NCI-H69 (cell line): ENCODE results near the gene SEMA4C.

ENCODE experiments used
- DNase-seq: peaks from one replicate; lab custom pipeline; 2025; lab: John Stamatoyannopoulos, UW

Gene SEMA4C

GRCh38 chr2:96869822-96870625 is at the start of gene SEMA4C:
TSS of gene SEMA4C (minus strand) at chr2:96870080. CDS start at chr2:96867886, 2,194 bp downstream.
- peak; percentile 65 for DNase-seq

DNA sequence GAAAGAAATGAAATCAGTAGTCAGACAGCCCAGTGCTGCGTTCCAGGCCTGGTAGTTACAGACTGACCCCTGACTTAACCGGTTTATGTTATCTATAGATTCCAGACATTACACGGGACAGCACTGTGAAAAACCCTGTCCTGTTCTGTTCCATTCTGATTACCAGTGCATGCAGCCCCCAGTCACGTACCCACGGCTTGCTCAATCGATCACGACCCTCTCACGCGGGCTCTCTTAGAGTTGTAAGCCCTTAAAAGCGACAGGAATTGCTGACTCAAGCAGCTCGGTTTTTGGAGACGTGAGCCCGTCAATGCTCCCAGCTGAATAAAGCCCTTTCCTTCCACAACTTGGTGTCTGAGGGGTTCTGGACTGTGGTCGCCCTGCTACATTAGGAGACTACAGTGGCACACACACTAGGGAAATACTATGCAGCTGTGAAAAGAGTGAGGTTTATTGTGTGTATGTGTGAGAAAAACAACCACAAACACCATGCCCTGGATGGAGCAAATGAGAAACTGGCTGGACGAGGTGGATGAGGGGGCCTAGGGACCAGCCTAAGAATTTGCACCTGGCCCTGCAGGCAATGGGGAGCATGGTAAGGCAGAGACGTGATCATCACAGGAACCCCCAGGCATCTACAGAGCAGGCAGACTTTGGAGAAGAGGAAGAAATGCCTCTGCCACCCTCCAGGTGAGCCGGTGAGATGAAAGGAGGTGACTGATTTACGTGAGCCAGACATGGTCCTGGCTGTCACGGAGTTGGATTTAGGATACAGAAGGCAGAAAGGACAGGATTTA is 49.1 kb upstream of the SEMA4C start:
- DNase-seq, result no peak

DNA sequence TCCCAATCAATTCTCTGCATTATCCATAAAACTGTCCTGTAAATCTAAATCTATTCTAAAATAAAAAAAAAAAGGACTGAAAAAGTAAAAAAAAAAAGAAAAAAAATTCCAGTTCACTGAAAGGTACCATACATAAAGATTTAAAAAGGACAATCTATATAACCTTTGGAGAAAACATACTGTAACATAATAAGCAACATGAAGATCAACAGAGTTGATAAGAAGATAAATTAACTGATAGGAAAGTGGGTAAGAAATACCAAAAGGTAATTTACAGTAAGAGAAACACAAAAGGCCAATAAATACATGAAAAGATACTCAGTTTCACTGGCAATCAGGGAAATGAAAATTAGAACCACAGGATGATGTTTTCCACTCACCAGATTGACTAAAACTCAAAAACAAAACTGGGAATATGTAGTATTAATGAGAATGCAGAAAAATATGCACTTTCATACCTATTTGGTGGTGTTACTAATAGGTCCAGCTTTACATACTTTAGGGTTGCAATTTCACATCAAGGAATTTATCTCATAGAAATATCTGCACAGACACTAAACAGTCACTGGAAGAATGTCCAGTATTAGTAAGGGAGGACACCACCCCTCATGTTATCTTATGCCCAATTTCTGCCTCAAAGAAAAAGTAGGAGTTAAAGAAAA is 48.3 kb upstream of the SEMA4C start:
- no peak for DNase-seq

GRCh38 chr2:96916646-96917543 is 47.0 kb upstream of the SEMA4C start:
- peak; percentile 94 for DNase-seq

DNA sequence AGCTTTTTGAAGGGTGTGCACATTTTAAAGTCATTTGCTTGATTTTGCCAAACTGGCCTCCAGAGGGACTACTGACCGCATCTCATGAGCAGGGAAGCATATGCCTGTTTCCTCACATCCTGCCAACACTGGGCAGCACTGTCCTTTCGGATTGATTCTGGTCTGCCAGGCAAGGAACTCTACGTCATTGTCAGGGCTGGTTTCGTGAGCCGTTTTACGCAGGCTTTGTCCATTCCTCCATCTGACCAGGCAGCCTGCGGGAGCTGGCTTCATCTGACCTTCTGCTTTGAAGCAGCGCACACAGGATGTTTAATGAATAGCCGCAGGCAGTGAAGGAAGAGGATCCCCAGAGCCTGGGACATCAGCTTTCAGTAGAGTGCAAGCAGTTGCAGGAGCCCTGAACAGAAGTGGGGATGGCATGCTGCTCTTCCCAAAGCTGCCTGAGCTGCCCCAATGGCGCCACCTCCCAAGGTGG is 46.3 kb upstream of the SEMA4C start:
- peak; percentile 87 for DNase-seq

DNA sequence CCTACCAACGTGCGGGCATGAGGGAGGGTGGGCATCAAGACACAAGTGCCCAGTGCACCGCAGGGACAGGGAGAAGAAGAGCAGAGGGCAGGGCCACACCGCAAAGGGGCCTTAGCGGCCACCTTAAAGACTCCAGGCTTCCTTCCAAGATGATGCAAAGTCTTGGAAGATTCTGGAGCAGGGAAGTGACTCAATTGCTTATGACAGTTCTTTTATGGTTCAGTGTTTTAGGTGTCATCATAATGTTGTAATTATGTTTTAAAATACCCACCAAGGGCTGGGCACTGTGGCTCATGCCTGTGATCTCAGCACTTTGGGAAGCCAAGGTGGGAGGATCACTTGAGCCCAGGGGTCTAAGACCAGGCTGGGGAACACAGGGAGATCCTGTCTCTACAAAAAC is 44.5 kb upstream of the SEMA4C start:
- no peak for DNase-seq

- DNase-seq, result no peak
These were observed 43.7 kb upstream of the SEMA4C start for GRCh38 chr2:96913398-96914202.

GRCh38 chr2:96913117-96913397 is 43.2 kb upstream of the SEMA4C start:
- DNase-seq, result no peak

- no peak for DNase-seq
These were observed 42.7 kb upstream of the SEMA4C start for GRCh38 chr2:96912346-96913116.

DNA sequence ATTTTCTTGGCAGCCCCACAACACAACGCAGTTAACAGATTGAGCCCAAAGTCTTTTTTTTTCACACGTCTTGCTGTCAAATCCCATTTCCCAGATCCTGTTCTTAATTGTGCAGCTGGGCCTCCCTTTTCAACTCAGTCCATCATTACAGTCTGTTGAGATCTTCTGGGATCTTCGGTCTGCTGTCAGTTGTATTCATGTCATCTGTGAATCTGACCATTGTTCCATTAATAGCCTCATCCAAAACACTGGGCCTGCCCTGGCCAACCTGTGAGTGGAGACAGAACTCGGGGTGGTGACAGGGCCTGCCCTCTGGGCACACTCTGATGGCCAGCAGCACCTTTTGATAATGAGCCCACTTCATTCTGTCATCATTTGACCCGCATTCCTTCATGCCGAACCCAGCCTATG is 39.7 kb upstream of the SEMA4C start:
- DNase-seq, result no peak

DNA sequence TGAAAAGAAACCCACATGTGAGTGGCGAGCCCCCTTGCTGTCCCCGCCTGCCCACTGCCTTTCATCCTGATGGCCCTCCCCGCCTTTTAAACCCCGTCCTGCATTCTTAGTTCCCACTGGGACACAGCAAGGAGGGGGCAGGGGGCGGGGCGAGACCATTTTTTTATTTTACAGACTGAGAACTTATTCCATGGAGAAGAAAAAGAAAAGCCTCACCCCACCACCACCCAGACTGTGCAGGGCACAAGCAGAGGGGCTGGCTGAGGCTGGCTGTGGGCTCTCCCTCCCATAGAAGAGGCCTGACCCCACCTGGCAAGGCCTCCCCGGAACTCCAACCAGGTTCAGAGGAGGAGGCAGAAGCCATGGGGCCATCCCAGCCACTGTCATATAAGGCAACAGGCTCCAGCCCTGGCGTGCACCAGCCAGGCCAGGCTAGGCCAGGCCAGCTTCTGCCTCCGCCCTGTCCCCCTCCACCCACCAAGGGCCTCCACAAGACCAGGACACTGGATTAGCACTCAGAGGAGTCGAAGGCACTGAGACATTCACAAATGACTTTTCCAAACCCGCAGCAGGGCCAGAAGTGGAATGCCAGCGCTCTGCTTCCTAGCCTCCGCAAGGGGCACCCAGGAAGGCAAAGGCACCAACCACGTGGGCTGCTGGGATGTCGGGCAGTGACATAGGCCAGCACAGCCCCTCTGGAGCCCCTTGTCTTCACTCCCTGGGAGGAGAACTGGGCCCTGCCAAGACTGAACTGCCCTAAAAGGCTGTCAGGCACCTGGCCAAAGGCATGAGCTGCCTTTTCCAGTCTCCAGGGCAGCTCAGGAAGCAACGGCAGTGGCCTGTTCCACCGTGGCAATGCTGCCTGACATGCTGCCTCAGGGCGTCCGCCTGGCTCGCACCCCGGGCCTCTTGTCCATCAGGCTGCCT is 37.5 kb upstream of the SEMA4C start:
- peak; percentile 12 for DNase-seq

DNA sequence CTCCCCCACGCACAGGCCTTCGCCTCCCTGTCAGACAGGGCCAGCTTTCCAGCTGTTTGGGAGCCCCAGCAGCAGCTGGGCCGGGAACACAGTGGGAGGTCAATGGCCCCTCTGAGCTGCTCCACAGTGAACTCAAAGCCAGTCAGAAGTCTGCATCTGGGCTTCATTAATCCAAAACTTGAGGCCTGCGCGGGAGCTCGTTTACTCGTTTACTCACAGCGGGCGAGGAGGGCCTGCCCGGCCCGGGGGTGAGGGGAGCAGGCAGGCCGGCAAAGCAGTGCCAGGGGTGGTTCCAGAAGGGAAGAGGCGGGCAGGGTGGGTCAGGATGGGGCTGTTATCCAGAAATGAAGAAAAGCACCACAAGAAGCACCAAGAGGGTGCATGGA is 36.8 kb upstream of the SEMA4C start:
- DNase-seq, result peak; percentile 41

- no peak for DNase-seq
These were observed 33.9 kb upstream of the SEMA4C start for GRCh38 chr2:96903815-96904214.

DNA sequence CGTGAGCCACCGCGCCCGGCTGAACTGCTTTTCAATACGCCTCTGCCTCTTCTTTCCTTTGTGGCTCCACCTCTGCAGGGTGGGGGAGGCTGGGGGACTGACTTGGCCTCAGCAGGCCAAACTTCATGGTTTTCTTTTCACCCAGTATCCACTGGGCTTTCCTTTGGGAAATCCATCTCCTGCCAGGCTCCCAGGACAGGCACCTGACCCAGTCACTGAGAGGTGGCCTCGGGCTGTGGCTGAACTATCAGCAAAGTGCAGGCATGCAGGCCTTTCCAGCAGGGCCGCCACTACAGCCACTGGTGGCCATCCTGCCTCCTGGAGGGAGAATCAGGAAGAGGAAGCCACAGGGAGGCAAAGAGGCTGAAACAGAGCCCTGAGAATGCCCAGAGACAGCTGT is 33.4 kb upstream of the SEMA4C start:
- DNase-seq, result no peak

GRCh38 chr2:96900237-96900636 is 30.4 kb upstream of the SEMA4C start:
- no peak for DNase-seq

DNA sequence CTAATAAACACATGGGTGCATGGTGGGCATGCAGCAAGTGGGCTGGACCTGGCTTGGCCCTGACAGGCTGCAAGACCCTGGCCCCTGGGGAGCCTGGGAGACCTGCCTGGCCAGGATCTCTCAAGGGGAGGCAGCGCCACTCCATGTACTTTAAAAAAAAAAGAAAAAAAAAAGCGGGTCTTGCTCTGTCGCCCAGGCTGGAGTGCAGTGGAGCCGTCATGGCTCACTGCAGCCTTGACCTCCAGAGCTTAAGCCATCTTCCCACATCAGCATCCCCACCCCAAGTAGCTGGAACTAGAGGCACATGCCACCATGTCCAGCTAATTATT is 29.5 kb upstream of the SEMA4C start:
- DNase-seq, result no peak

DNA sequence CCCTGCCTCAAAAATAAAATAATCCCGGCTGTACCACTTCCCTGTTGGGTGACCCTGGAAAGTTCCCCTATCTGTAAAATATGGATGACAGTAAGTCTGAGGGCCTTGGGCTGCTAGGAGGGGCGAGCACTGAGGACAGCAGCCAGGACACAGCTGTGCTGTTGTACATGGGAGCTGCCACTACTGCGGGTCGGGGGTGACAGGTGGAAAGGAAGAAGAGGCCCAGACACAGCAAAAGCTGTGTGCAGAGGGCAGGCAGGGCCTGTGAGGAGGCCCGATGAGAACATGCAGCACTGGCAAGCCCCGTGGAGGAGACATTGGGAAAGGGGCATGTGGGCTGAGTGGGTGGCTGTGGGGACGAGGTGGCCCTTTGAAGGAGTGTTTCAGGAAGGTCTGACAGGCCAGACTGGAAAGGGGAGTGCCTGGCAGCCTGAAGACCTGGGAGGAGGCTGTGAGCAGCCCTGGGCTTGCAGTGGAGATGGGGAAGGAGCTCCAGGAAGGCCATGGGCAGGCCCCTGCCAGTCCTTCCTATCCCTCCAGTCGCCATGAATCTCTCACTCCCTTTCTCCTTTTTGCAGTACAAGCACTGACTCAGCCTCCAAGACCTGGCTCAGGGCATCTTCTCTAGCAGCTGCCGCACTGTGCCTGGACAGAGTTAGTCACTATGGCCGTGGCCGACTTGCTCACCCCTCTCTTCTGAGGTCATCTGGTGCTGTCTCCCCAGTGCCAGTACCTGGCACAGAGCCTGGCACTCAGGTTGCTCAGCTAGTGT is 28.9 kb upstream of the SEMA4C start:
- DNase-seq, result no peak

DNA sequence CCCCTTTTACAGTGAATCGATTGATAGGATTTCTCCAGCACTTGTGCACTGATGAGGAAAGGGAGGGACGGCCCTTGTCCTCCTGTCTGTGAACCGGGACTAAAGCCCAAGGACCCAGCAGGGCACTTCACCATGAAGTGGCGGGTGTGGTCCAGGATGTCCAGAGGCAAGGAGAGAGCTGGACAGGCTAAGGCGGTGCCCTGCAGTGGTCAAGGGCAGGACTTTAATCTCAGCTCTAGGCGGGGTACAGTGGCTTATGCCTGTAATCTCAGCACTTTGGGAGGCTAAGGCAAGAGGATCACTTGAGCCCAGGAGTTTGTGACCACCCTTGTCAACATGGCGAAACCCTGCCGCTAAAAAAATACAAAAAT is 28.2 kb upstream of the SEMA4C start:
- no peak for DNase-seq
